Esophagus squamous epithelium (tissue), 5 donors: ENCODE measurements around the gene FNDC11. TPM values are rescaled to one million over a fixed set of nuclear protein-coding genes. Genes with fewer than 3 reads are reported as not detected.

ENCODE experiments used
- DNase-seq: peaks from one replicate; lab custom pipeline; 2025; lab: John Stamatoyannopoulos, UW
- H3K27ac ChIP-seq, 4 donors: fragments of 200-600 bp; sonication (generic); one replicate each; pipeline ENCODE4 v1.5.1; 2016 to 2019; ENCODE audit warnings: mild to moderate bottlenecking in 1 of 4
- H3K27me3 ChIP-seq, 4 donors: fragments of 200-600 bp; sonication (generic); 1 replicate in 3 of 4; 2 replicates in 1 of 4; pipeline versions ENCODE4 v1.5.1 to v1.6.0; 2017 to 2021; ENCODE audit warnings: antibody characterized with exemption in 1 of 4
- H3K36me3 ChIP-seq, 3 donors: fragments of 200-600 bp; sonication (generic); one replicate each; pipeline ENCODE4 v1.5.1; 2016 to 2019
- H3K4me1 ChIP-seq, 3 donors: fragments of 200-600 bp; sonication (generic); one replicate each; pipeline ENCODE4 v1.5.1; 2017 to 2019
- H3K4me3 ChIP-seq, 4 donors: fragments of 200-600 bp; sonication (generic); 1 replicate in 3 of 4; 2 replicates in 1 of 4; pipeline ENCODE4 v1.5.1; 2016 to 2019; ENCODE audit warnings: mild to moderate bottlenecking in 2 of 4, moderate library complexity in 1 of 4
- H3K9me3 ChIP-seq, 3 donors: fragments of 200-600 bp; sonication (generic); one replicate each; pipeline ENCODE4 v1.5.1; 2016 to 2019
- CTCF ChIP-seq, 6 experiments: fragments of 450-650 bp in 4 of 6; fragments of 200-600 bp in 2 of 6; sonication (generic) in 2 of 6; IDR thresholded peaks; one replicate each; pipeline ENCODE4 v1.5.1; 2016 to 2019; ENCODE audit warnings: antibody characterized with exemption in 6 of 6, mild to moderate bottlenecking in 4 of 6, moderate library complexity in 4 of 6
- POLR2A ChIP-seq, 4 donors: fragments of 450-650 bp; IDR thresholded peaks; one replicate each; pipeline ENCODE4 v1.6.1; 2017; ENCODE audit warnings: antibody characterized with exemption in 4 of 4, mild to moderate bottlenecking in 4 of 4, moderate library complexity in 3 of 4
- WGBS, 2 donors: methylation state at CpG; one replicate each; pipeline ENCODE4 v1.1.5; 2018; 5-methylcytosine and 5-hydroxymethylcytosine counted together
- intact Hi-C: fragments of 100-400 bp; cut with DNase I; formaldehyde crosslinking; loops from one replicate; pipeline ENCODE4 v1.15.0; 2022
- total RNA-seq, 4 donors: library from RNA; depleted of rRNA; stranded (reverse); fragments of >200 nt; gene quantifications; one replicate each; pipeline ENCODE4 v1.1.0, GENCODE V29; 2016
- donor health status: DM: yes; HTN: yes; CAD: no.

The FNDC11 gene
- total RNA-seq, 4 donors from 2014 or later = under 0.01 TPM; not detected in 3

- H3K9me3 ChIP-seq = no peaks in the 10 kb centered on the region
- 2 to 5% methylated on average over 12 to 20 of the region's 37 CpGs for WGBS, 2 donors
- H3K36me3 ChIP-seq = peaks cover 0 to 5% (median 0%) of the 10 kb centered on the region in 3 donors
- peaks cover 0 to 51% (median 0%) of the 10 kb centered on the region in 4 donors for H3K27me3 ChIP-seq
- H3K27ac ChIP-seq = peak overlapping the region in 2 of 4 donors; percentile 58 to 61
- H3K4me3 ChIP-seq = peak overlapping the region; percentile 40 to 77 (median 56)
- TF ChIP-seq POLR2A (IDR thresholded peaks at IDR 0.05) (no peak), CTCF (IDR thresholded peaks at IDR 0.05) (no peak)
- intact Hi-C loops = no loop called here
- DNase-seq = peak; percentile 52
- H3K4me1 ChIP-seq = peaks cover 10 to 26% (median 18%) of the 10 kb centered on the region in 3 donors
Observed at GRCh38 chr20:63553251-63553932, 567 bp upstream of the FNDC11 start.

GRCh38 chr20:63554361-63555278, 661 bp downstream of the FNDC11 start:
- peak overlapping the region in 2 of 4 donors; percentile 58 to 61 for H3K27ac ChIP-seq
- peak overlapping the region in 3 of 4 donors; percentile 53 to 77 (median 60) for H3K4me3 ChIP-seq
- H3K9me3 ChIP-seq = no peaks in the 10 kb centered on the region
- TF ChIP-seq CTCF (IDR thresholded peaks at IDR 0.05) = no peak
- no peak for TF ChIP-seq POLR2A (IDR thresholded peaks at IDR 0.05)
- 33 to 100% methylated on average over 1 of the region's 38 CpGs for WGBS, 2 donors
- peaks cover 0 to 16% (median under 1%) of the 10 kb centered on the region in 3 donors for H3K36me3 ChIP-seq
- no peak for DNase-seq
- peaks cover 10 to 26% (median 18%) of the 10 kb centered on the region in 3 donors for H3K4me1 ChIP-seq
- peaks cover 0 to 38% (median 0%) of the 10 kb centered on the region in 4 donors for H3K27me3 ChIP-seq
- intact Hi-C loops = no loop called here

- no peak overlapping the region for H3K27ac ChIP-seq
- H3K4me1 ChIP-seq = peaks cover 10 to 26% (median 18%) of the 10 kb centered on the region in 3 donors
- H3K4me3 ChIP-seq = no peak overlapping the region
- TF ChIP-seq CTCF (IDR thresholded peaks at IDR 0.05) = no peak
- no peak for TF ChIP-seq POLR2A (IDR thresholded peaks at IDR 0.05)
- no peak for DNase-seq
- intact Hi-C loops = no loop called here
- 88% methylated on average over 8 of the region's 45 CpGs; no CpG with 5 or more reads in 1 of the 2 donors for WGBS, 2 donors
- H3K9me3 ChIP-seq = no peaks in the 10 kb centered on the region
- H3K27me3 ChIP-seq = peaks cover 0 to 26% (median 0%) of the 10 kb centered on the region in 4 donors
- peaks cover 12 to 28% (median 12%) of the 10 kb centered on the region in 3 donors for H3K36me3 ChIP-seq
Observed at GRCh38 chr20:63555661-63556381, 1.9 kb downstream of the FNDC11 start.

- TF ChIP-seq CTCF (IDR thresholded peaks at IDR 0.05) (no peak), POLR2A (IDR thresholded peaks at IDR 0.05) (no peak)
- no peak for DNase-seq
- Histone ChIP-seq H3K27ac (no peak overlapping the region), H3K4me3 (no peak overlapping the region), H3K27me3 (peaks cover 0 to 21% (median 0%) of the 10 kb centered on the region in 4 donors), H3K4me1 (peaks cover 10 to 26% (median 18%) of the 10 kb centered on the region in 3 donors), H3K9me3 (no peaks in the 10 kb centered on the region), H3K36me3 (peaks cover 19 to 39% (median 21%) of the 10 kb centered on the region in 3 donors)
- 71 to 72% methylated on average over 17 to 19 of the region's 23 CpGs for WGBS, 2 donors
- intact Hi-C loops = no loop called here
Observed at GRCh38 chr20:63556873-63557478, 3.0 kb downstream of the FNDC11 start.
